GM23338 (cell line): Measurements from ENCODE around the gene PRKAR1B.

Experiments used
- CREB1 ChIP-seq: fragments of 250-450 bp; sonication (Bioruptor Pico); IDR thresholded peaks from 2 replicates; pipeline ENCODE4 v1.5.0; 2020; ENCODE audit warnings: low read depth, mild to moderate bottlenecking, moderate library complexity
- CTCF ChIP-seq, 2 experiments: fragments of 200-600 bp in 1 of 2; sonication (generic) in 1 of 2; conservative IDR thresholded peaks; 2 replicates each; pipeline versions ENCODE4 v1.5.1 to v1.6.1; 2016 to 2017; ENCODE audit warnings: antibody characterized with exemption in 2 of 2, low read depth in 2 of 2, mild to moderate bottlenecking in 2 of 2, moderate library complexity in 1 of 2
- EZH2 ChIP-seq: fragments of 200-600 bp; sonication (generic); IDR thresholded peaks from one replicate; pipeline ENCODE4 v1.8.0; 2017; ENCODE audit warnings: antibody characterized with exemption, mild to moderate bottlenecking, low read depth; ENCODE audit not compliant: unreplicated experiment
- EZH2phosphoT487 ChIP-seq: fragments of 200-600 bp; sonication (generic); IDR thresholded peaks from one replicate; pipeline ENCODE4 v1.8.1; 2018; ENCODE audit warnings: antibody characterized with exemption; ENCODE audit not compliant: unreplicated experiment
- JUNB ChIP-seq: IDR thresholded peaks from one replicate; pipeline ENCODE4 v1.6.1; 2016; ENCODE audit warnings: antibody characterized with exemption; ENCODE audit not compliant: unreplicated experiment
- NANOG ChIP-seq: IDR thresholded peaks from 2 replicates; pipeline ENCODE4 v1.6.1; 2016; ENCODE audit warnings: antibody characterized with exemption, borderline replicate concordance
- TF ChIP-seq, protein P1 (sequence below): IDR thresholded peaks from one replicate; pipeline ENCODE4 v1.6.1; 2018; ENCODE audit warnings: antibody characterized with exemption; ENCODE audit not compliant: unreplicated experiment

GRCh38 chr7:559396-559705 is 167.7 kb downstream of the PRKAR1B start:
- TF ChIP-seq CTCF (conservative IDR thresholded peaks at IDR 0.05; ENCODE audit: low read depth in 2 of 2) (no peak), EZH2 (no peak), CREB1 (CRISPR knock-in tag) (no peak), JUNB (no peak), NANOG (no peak), EZH2phosphoT487 (no peak)
- TF ChIP-seq, protein P1, sequence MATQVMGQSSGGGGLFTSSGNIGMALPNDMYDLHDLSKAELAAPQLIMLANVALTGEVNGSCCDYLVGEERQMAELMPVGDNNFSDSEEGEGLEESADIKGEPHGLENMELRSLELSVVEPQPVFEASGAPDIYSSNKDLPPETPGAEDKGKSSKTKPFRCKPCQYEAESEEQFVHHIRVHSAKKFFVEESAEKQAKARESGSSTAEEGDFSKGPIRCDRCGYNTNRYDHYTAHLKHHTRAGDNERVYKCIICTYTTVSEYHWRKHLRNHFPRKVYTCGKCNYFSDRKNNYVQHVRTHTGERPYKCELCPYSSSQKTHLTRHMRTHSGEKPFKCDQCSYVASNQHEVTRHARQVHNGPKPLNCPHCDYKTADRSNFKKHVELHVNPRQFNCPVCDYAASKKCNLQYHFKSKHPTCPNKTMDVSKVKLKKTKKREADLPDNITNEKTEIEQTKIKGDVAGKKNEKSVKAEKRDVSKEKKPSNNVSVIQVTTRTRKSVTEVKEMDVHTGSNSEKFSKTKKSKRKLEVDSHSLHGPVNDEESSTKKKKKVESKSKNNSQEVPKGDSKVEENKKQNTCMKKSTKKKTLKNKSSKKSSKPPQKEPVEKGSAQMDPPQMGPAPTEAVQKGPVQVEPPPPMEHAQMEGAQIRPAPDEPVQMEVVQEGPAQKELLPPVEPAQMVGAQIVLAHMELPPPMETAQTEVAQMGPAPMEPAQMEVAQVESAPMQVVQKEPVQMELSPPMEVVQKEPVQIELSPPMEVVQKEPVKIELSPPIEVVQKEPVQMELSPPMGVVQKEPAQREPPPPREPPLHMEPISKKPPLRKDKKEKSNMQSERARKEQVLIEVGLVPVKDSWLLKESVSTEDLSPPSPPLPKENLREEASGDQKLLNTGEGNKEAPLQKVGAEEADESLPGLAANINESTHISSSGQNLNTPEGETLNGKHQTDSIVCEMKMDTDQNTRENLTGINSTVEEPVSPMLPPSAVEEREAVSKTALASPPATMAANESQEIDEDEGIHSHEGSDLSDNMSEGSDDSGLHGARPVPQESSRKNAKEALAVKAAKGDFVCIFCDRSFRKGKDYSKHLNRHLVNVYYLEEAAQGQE = no peak
